ENCODE data around the gene WHRN. TPM values are rescaled to one million over a fixed set of nuclear protein-coding genes. Genes with fewer than 3 reads are reported as not detected.
A peak's percentile ranks its signal among the peaks of the same experiment; 100 is the strongest.

The WHRN gene
- total RNA-seq, 2 experiments from 2014 or later = 19.9 to 20.5 TPM

GRCh38 chr9:114416906-114417305 lies 88.4 kb downstream of the WHRN start:
- CTCF ChIA-PET = interaction anchor here (0.7 kb wide), 1 partner anchor 11 kb away, joined by 3 read pairs; no protein-coding TSS in a partner anchor
- H3K27ac Mint-ChIP-seq = no peak overlapping the region
- no peak overlapping the region for H3K27ac ChIP-seq (ENCODE audit: low read depth in 1 of 2, low read length in 2 of 2)

GRCh38 chr9:114416290-114416689 lies 89.0 kb downstream of the WHRN start:
- Mint-ChIP-seq H3K9me3 (no peaks in the 10 kb centered on the region), H3K36me3 (ENCODE audit: low read depth) (no peaks in the 10 kb centered on the region), H3K27me3 (no peaks in the 10 kb centered on the region), H3K4me1 (ENCODE audit: low read depth) (peaks cover 16% of the 10 kb centered on the region), H3K27ac (no peak overlapping the region), H3K4me3 (no peak overlapping the region)
- ATAC-seq (ENCODE audit: poor library complexity) (no peak), DNase-seq (peak in 2 of 14 experiments; percentile 40 to 51)
- Histone ChIP-seq H3K4me3 (ENCODE audit: low read length) (no peak overlapping the region), H3K4me1 (ENCODE audit: insufficient read depth, low read length) (peaks cover 14% of the 10 kb centered on the region), H3K27me3 (ENCODE audit: control insufficient read depth in 1 of 2, insufficient read depth in 2 of 2, low read length in 2 of 2) (no peaks in the 10 kb centered on the region), H3K27ac (ENCODE audit: low read depth in 1 of 2, low read length in 2 of 2) (no peak overlapping the region), H3K36me3 (ENCODE audit: insufficient read depth, low read length) (no peaks in the 10 kb centered on the region), H3K9me3 (ENCODE audit: control insufficient read depth in 1 of 2, insufficient read depth in 1 of 2, low read length in 2 of 2) (no peaks in the 10 kb centered on the region)
- CTCF ChIA-PET = no interaction called here
- no peak for TF ChIP-seq CTCF (IDR thresholded peaks at IDR 0.05)
- intact Hi-C loops (cut with DNase I, micrococcal nuclease) = no loop called here
- POLR2A ChIA-PET = no interaction called here

More at GRCh38 chr9:114416906-114417305, 88.4 kb downstream of the WHRN start:
- Histone ChIP-seq H3K9me3 (ENCODE audit: control insufficient read depth in 1 of 2, insufficient read depth in 1 of 2, low read length in 2 of 2) (no peaks in the 10 kb centered on the region), H3K36me3 (ENCODE audit: insufficient read depth, low read length) (no peaks in the 10 kb centered on the region), H3K4me3 (ENCODE audit: low read length) (no peak overlapping the region), H3K4me1 (ENCODE audit: insufficient read depth, low read length) (peaks cover 14% of the 10 kb centered on the region), H3K27me3 (ENCODE audit: control insufficient read depth in 1 of 2, insufficient read depth in 2 of 2, low read length in 2 of 2) (no peaks in the 10 kb centered on the region)
- Mint-ChIP-seq H3K4me1 (ENCODE audit: low read depth) (peaks cover 16% of the 10 kb centered on the region), H3K36me3 (ENCODE audit: low read depth) (no peaks in the 10 kb centered on the region), H3K9me3 (no peaks in the 10 kb centered on the region), H3K4me3 (no peak overlapping the region), H3K27me3 (no peaks in the 10 kb centered on the region)
- POLR2A ChIA-PET = interaction anchor here (1.0 kb wide), 1 partner anchor 236 kb away, joined by 3 read pairs; no protein-coding TSS in a partner anchor
- no peak for ATAC-seq (ENCODE audit: poor library complexity)
- TF ChIP-seq CTCF (IDR thresholded peaks at IDR 0.05) = no peak
- no peak for DNase-seq
- intact Hi-C loops (cut with DNase I, micrococcal nuclease) = no loop called here

- no peak for ATAC-seq (ENCODE audit: poor library complexity)
- Histone ChIP-seq H3K27ac (ENCODE audit: low read depth in 1 of 2, low read length in 2 of 2) (no peak overlapping the region), H3K9me3 (ENCODE audit: control insufficient read depth in 1 of 2, insufficient read depth in 1 of 2, low read length in 2 of 2) (no peaks in the 10 kb centered on the region), H3K4me3 (ENCODE audit: low read length) (no peak overlapping the region), H3K36me3 (ENCODE audit: insufficient read depth, low read length) (no peaks in the 10 kb centered on the region), H3K4me1 (ENCODE audit: insufficient read depth, low read length) (peaks cover 14% of the 10 kb centered on the region), H3K27me3 (ENCODE audit: control insufficient read depth in 1 of 2, insufficient read depth in 2 of 2, low read length in 2 of 2) (no peaks in the 10 kb centered on the region)
- ChIA-PET POLR2A (no interaction called here), CTCF (interaction anchor here (1.0 kb wide), 1 partner anchor 9 kb away, joined by 5 read pairs; no protein-coding TSS in a partner anchor)
- Mint-ChIP-seq H3K4me1 (ENCODE audit: low read depth) (peaks cover 16% of the 10 kb centered on the region), H3K36me3 (ENCODE audit: low read depth) (no peaks in the 10 kb centered on the region), H3K27ac (no peak overlapping the region), H3K9me3 (no peaks in the 10 kb centered on the region), H3K4me3 (no peak overlapping the region), H3K27me3 (no peaks in the 10 kb centered on the region)
- TF ChIP-seq CTCF (IDR thresholded peaks at IDR 0.05) = no peak
- no peak for DNase-seq
- intact Hi-C loops (cut with DNase I, micrococcal nuclease) = no loop called here
Observed at GRCh38 chr9:114414346-114414745, 90.9 kb downstream of the WHRN start.
